Vagina (tissue), 2 donors: ENCODE results near the gene PTPRB. TPM values are rescaled to one million over a fixed set of nuclear protein-coding genes. Genes with fewer than 3 reads are reported as not detected.

Source experiments
- DNase-seq, 2 donors: peaks; one replicate each; pipeline ENCODE4 v3.0.0-alpha.2; 2017; ENCODE audit errors: extremely low spot score in 2 of 2
- H3K27ac ChIP-seq: fragments of 200-600 bp; sonication (generic); one replicate; pipeline ENCODE4 v1.5.1; 2019
- H3K27me3 ChIP-seq: fragments of 200-600 bp; sonication (generic); one replicate; pipeline ENCODE4 v1.5.1; 2019
- H3K36me3 ChIP-seq, 2 donors: fragments of 200-600 bp; sonication (generic); one replicate each; pipeline ENCODE4 v1.5.1; 2017 to 2019
- H3K4me1 ChIP-seq: fragments of 200-600 bp; sonication (generic); one replicate; pipeline ENCODE4 v1.5.1; 2019
- H3K4me3 ChIP-seq, 2 donors: fragments of 200-600 bp; sonication (generic); 1 replicate in 1 of 2; 2 replicates in 1 of 2; pipeline ENCODE4 v1.5.1; 2016 to 2019
- H3K9me3 ChIP-seq: fragments of 200-600 bp; sonication (generic); one replicate; pipeline ENCODE4 v1.5.1; 2019
- CTCF ChIP-seq, 3 experiments: fragments of 450-650 bp in 2 of 3; fragments of 200-600 bp in 1 of 3; sonication (generic) in 1 of 3; IDR thresholded peaks; one replicate each; pipeline ENCODE4 v1.5.1; 2017 to 2019; ENCODE audit warnings: antibody characterized with exemption in 3 of 3, mild to moderate bottlenecking in 2 of 3, moderate library complexity in 2 of 3
- POLR2A ChIP-seq, 2 donors: fragments of 450-650 bp; IDR thresholded peaks; one replicate each; pipeline ENCODE4 v1.6.1; 2017; ENCODE audit warnings: antibody characterized with exemption in 2 of 2, mild to moderate bottlenecking in 2 of 2, moderate library complexity in 2 of 2
- POLR2AphosphoS5 ChIP-seq, 2 donors: sonication (generic); formaldehyde crosslinking; IDR thresholded peaks; one replicate each; pipeline ENCODE4 v1.9.0; 2017; ENCODE audit warnings: antibody characterized with exemption in 2 of 2, mild to moderate bottlenecking in 2 of 2, low read depth in 1 of 2; ENCODE audit not compliant: insufficient read depth in 1 of 2
- intact Hi-C: fragments of 100-400 bp; cut with DNase I; formaldehyde crosslinking; loops from one replicate; pipeline ENCODE4 v1.15.1; 2023
- total RNA-seq: library from RNA; depleted of rRNA; stranded (reverse); fragments of >200 nt; gene quantifications from one replicate; pipeline ENCODE4 v1.2.3, GENCODE V29; 2016

The PTPRB gene
- total RNA-seq, 1 donor from 2014 or later = 21.9 TPM

- H3K36me3 ChIP-seq = no peaks in the 10 kb centered on the region
- no peaks in the 10 kb centered on the region for H3K27me3 ChIP-seq
- no peak overlapping the region for H3K4me3 ChIP-seq
- H3K9me3 ChIP-seq = no peaks in the 10 kb centered on the region
- no peak for DNase-seq
- TF ChIP-seq POLR2AphosphoS5 (IDR thresholded peaks at IDR 0.05; ENCODE audit: insufficient read depth in 1 of 2, low read depth in 1 of 2) (no peak), CTCF (IDR thresholded peaks at IDR 0.05) (no peak), POLR2A (IDR thresholded peaks at IDR 0.05) (no peak)
- intact Hi-C loops = no loop called here
- H3K4me1 ChIP-seq = no peaks in the 10 kb centered on the region
- H3K27ac ChIP-seq = no peak overlapping the region
Measured at GRCh38 chr12:70469221-70469820, 167.9 kb downstream of the PTPRB start.

- Histone ChIP-seq H3K9me3 (no peaks in the 10 kb centered on the region), H3K4me3 (no peak overlapping the region), H3K27me3 (no peaks in the 10 kb centered on the region), H3K36me3 (no peaks in the 10 kb centered on the region), H3K4me1 (no peaks in the 10 kb centered on the region), H3K27ac (no peak overlapping the region)
- TF ChIP-seq POLR2A (IDR thresholded peaks at IDR 0.05) (no peak), POLR2AphosphoS5 (IDR thresholded peaks at IDR 0.05; ENCODE audit: insufficient read depth in 1 of 2, low read depth in 1 of 2) (no peak), CTCF (IDR thresholded peaks at IDR 0.05) (no peak)
- intact Hi-C loops = no loop called here
- DNase-seq = no peak
Measured at GRCh38 chr12:70468741-70469140, 168.5 kb downstream of the PTPRB start.

GRCh38 chr12:70467918-70468733, 169.1 kb downstream of the PTPRB start:
- Histone ChIP-seq H3K27ac (no peak overlapping the region), H3K9me3 (no peaks in the 10 kb centered on the region), H3K27me3 (no peaks in the 10 kb centered on the region), H3K36me3 (no peaks in the 10 kb centered on the region), H3K4me1 (no peaks in the 10 kb centered on the region), H3K4me3 (no peak overlapping the region)
- TF ChIP-seq CTCF (IDR thresholded peaks at IDR 0.05) (no peak), POLR2A (IDR thresholded peaks at IDR 0.05) (no peak), POLR2AphosphoS5 (IDR thresholded peaks at IDR 0.05; ENCODE audit: insufficient read depth in 1 of 2, low read depth in 1 of 2) (no peak)
- DNase-seq = no peak
- intact Hi-C loops = no loop called here

GRCh38 chr12:70467476-70467875, 169.8 kb downstream of the PTPRB start:
- Histone ChIP-seq H3K36me3 (no peaks in the 10 kb centered on the region), H3K27ac (no peak overlapping the region), H3K9me3 (no peaks in the 10 kb centered on the region), H3K4me1 (no peaks in the 10 kb centered on the region), H3K27me3 (no peaks in the 10 kb centered on the region), H3K4me3 (no peak overlapping the region)
- intact Hi-C loops = no loop called here
- TF ChIP-seq POLR2A (IDR thresholded peaks at IDR 0.05) (no peak), POLR2AphosphoS5 (IDR thresholded peaks at IDR 0.05; ENCODE audit: insufficient read depth in 1 of 2, low read depth in 1 of 2) (no peak), CTCF (IDR thresholded peaks at IDR 0.05) (no peak)
- no peak for DNase-seq

GRCh38 chr12:70466753-70467152, 170.5 kb downstream of the PTPRB start:
- DNase-seq = no peak
- H3K36me3 ChIP-seq = no peaks in the 10 kb centered on the region
- no peak for TF ChIP-seq POLR2AphosphoS5 (IDR thresholded peaks at IDR 0.05; ENCODE audit: insufficient read depth in 1 of 2, low read depth in 1 of 2)
- no peak for TF ChIP-seq CTCF (IDR thresholded peaks at IDR 0.05)
- no peak for TF ChIP-seq POLR2A (IDR thresholded peaks at IDR 0.05)
- no peaks in the 10 kb centered on the region for H3K4me1 ChIP-seq
- H3K9me3 ChIP-seq = no peaks in the 10 kb centered on the region
- H3K4me3 ChIP-seq = no peak overlapping the region
- H3K27ac ChIP-seq = no peak overlapping the region
- intact Hi-C loops = no loop called here
- H3K27me3 ChIP-seq = no peaks in the 10 kb centered on the region
